ENCODE measurements around the gene GOLGB1.

DNA sequence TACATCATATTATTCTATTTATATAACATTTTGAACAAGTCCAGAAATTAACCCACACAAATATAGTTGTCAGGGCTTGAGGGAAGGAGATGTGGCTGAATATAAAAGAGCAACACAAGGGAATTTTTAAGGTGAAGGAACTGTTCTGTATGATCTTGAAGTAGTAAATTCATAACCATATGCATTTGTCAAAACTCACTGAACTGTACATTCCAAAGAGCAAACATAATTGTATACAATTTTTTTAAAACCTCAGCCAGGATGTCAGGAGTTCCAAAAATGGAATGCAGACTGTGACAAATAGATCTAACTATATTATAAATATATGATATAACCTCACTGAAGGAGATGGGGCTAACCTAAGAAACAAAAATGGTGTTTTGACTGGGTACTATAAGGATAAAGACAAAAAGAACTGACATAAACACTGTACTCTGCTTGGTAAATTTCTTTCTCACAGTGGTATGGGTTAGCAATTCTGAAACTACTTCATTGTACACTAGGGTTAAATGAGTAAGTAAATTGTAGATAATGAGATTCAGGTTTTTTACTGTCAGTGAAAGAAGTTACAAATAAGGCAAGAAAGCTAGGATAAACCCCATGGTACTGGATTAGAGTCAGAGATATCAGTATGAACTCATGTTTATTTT is 14.4 kb downstream of the GOLGB1 start:
- no peak for TF ChIP-seq TAF1 (conservative IDR thresholded peaks at IDR 0.05)
- TF ChIP-seq EGR1 (IDR thresholded peaks at IDR 0.05; ENCODE audit: low read depth in 2 of 2), result no peak
- TF ChIP-seq, protein P1, sequence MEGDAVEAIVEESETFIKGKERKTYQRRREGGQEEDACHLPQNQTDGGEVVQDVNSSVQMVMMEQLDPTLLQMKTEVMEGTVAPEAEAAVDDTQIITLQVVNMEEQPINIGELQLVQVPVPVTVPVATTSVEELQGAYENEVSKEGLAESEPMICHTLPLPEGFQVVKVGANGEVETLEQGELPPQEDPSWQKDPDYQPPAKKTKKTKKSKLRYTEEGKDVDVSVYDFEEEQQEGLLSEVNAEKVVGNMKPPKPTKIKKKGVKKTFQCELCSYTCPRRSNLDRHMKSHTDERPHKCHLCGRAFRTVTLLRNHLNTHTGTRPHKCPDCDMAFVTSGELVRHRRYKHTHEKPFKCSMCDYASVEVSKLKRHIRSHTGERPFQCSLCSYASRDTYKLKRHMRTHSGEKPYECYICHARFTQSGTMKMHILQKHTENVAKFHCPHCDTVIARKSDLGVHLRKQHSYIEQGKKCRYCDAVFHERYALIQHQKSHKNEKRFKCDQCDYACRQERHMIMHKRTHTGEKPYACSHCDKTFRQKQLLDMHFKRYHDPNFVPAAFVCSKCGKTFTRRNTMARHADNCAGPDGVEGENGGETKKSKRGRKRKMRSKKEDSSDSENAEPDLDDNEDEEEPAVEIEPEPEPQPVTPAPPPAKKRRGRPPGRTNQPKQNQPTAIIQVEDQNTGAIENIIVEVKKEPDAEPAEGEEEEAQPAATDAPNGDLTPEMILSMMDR (IDR thresholded peaks at IDR 0.05; ENCODE audit: low read depth, low read length, missing input control), result no peak
- TF ChIP-seq, protein P2, sequence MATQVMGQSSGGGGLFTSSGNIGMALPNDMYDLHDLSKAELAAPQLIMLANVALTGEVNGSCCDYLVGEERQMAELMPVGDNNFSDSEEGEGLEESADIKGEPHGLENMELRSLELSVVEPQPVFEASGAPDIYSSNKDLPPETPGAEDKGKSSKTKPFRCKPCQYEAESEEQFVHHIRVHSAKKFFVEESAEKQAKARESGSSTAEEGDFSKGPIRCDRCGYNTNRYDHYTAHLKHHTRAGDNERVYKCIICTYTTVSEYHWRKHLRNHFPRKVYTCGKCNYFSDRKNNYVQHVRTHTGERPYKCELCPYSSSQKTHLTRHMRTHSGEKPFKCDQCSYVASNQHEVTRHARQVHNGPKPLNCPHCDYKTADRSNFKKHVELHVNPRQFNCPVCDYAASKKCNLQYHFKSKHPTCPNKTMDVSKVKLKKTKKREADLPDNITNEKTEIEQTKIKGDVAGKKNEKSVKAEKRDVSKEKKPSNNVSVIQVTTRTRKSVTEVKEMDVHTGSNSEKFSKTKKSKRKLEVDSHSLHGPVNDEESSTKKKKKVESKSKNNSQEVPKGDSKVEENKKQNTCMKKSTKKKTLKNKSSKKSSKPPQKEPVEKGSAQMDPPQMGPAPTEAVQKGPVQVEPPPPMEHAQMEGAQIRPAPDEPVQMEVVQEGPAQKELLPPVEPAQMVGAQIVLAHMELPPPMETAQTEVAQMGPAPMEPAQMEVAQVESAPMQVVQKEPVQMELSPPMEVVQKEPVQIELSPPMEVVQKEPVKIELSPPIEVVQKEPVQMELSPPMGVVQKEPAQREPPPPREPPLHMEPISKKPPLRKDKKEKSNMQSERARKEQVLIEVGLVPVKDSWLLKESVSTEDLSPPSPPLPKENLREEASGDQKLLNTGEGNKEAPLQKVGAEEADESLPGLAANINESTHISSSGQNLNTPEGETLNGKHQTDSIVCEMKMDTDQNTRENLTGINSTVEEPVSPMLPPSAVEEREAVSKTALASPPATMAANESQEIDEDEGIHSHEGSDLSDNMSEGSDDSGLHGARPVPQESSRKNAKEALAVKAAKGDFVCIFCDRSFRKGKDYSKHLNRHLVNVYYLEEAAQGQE (IDR thresholded peaks at IDR 0.05), result no peak
- TF ChIP-seq, protein P3, sequence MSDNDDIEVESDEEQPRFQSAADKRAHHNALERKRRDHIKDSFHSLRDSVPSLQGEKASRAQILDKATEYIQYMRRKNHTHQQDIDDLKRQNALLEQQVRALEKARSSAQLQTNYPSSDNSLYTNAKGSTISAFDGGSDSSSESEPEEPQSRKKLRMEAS (IDR thresholded peaks at IDR 0.05), result no peak
- TF ChIP-seq, protein P4, sequence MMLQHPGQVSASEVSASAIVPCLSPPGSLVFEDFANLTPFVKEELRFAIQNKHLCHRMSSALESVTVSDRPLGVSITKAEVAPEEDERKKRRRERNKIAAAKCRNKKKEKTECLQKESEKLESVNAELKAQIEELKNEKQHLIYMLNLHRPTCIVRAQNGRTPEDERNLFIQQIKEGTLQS (IDR thresholded peaks at IDR 0.05), result no peak
- TF ChIP-seq RAD21 (IDR thresholded peaks at IDR 0.05), result no peak
- no peak for TF ChIP-seq NR2F2 (IDR thresholded peaks at IDR 0.05)
- TF ChIP-seq, protein P5, sequence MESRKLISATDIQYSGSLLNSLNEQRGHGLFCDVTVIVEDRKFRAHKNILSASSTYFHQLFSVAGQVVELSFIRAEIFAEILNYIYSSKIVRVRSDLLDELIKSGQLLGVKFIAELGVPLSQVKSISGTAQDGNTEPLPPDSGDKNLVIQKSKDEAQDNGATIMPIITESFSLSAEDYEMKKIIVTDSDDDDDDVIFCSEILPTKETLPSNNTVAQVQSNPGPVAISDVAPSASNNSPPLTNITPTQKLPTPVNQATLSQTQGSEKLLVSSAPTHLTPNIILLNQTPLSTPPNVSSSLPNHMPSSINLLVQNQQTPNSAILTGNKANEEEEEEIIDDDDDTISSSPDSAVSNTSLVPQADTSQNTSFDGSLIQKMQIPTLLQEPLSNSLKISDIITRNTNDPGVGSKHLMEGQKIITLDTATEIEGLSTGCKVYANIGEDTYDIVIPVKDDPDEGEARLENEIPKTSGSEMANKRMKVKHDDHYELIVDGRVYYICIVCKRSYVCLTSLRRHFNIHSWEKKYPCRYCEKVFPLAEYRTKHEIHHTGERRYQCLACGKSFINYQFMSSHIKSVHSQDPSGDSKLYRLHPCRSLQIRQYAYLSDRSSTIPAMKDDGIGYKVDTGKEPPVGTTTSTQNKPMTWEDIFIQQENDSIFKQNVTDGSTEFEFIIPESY (IDR thresholded peaks at IDR 0.05), result no peak
- no peak for TF ChIP-seq YY1 (IDR thresholded peaks at IDR 0.05)
